Mesenteric fat pad (tissue), 1 donor: ENCODE measurements around the gene LAMC3. TPM values are rescaled to one million over a fixed set of nuclear protein-coding genes. Genes with fewer than 3 reads are reported as not detected.

Experiments
- DNase-seq: peaks from one replicate; pipeline ENCODE4 v3.0.0-alpha.2; 2020; ENCODE audit warnings: low spot score
- long read RNA-seq: library from polyadenylated mRNA; unstranded; transcript quantifications from one replicate; pipeline ENCODE4 v2.0.0, GENCODE V29; 2020
- total RNA-seq: library from RNA; stranded (reverse); fragmentation: NEBNext Ultra II Directional; extraction: Animal tissue kit (Norgen Biotek cat#: 25700); gene quantifications from one replicate; pipeline ENCODE4 v1.2.1, GENCODE V29; 2021
- donor health status: DM: yes; HTN: yes; CAD: no.

Gene LAMC3
- total RNA-seq, result 4.8 TPM
- long read RNA-seq, partial matches to known transcripts, result 4 of 6 reads
- long read RNA-seq, other reads (novel, unspliced or antisense), result 2 of 6 reads

GRCh38 chr9:131008909-131009618, at the start of gene LAMC3:
Gene LAMC3 (plus strand): TSS chr9:131009174. CDS start chr9:131009215, 41 bp downstream.
- no peak for DNase-seq

GRCh38 chr9:130959809-130960334, 49.1 kb upstream of the LAMC3 start:
- no peak for DNase-seq

GRCh38 chr9:130960522-130961378, 48.2 kb upstream of the LAMC3 start:
- DNase-seq, result no peak

- DNase-seq, result no peak
These were observed 47.3 kb upstream of the LAMC3 start for GRCh38 chr9:130961511-130962300.

- no peak for DNase-seq
These were observed 46.3 kb upstream of the LAMC3 start for GRCh38 chr9:130962418-130963316.

- no peak for DNase-seq
These were observed 45.6 kb upstream of the LAMC3 start for GRCh38 chr9:130963337-130963908.

- DNase-seq, result no peak
These were observed 45.1 kb upstream of the LAMC3 start for GRCh38 chr9:130963916-130964315.

GRCh38 chr9:130965680-130966079, 43.3 kb upstream of the LAMC3 start:
- DNase-seq, result no peak

- DNase-seq, result no peak
These were observed 38.9 kb upstream of the LAMC3 start for GRCh38 chr9:130970052-130970451.

GRCh38 chr9:130970855-130971254, 38.1 kb upstream of the LAMC3 start:
- DNase-seq, result no peak

- no peak for DNase-seq
These were observed 37.6 kb upstream of the LAMC3 start for GRCh38 chr9:130971294-130971849.

GRCh38 chr9:130972277-130972956, 36.6 kb upstream of the LAMC3 start:
- DNase-seq, result no peak

GRCh38 chr9:130972957-130973685, 35.9 kb upstream of the LAMC3 start:
- no peak for DNase-seq

- DNase-seq, result no peak
These were observed 35.2 kb upstream of the LAMC3 start for GRCh38 chr9:130973686-130974281.

- DNase-seq, result no peak
These were observed 34.3 kb upstream of the LAMC3 start for GRCh38 chr9:130974697-130975096.

GRCh38 chr9:130975156-130975555, 33.8 kb upstream of the LAMC3 start:
- DNase-seq, result no peak

- DNase-seq, result no peak
These were observed 32.8 kb upstream of the LAMC3 start for GRCh38 chr9:130975932-130976841.
